H9 (cell line): ENCODE data around the gene OXLD1. TPM values are rescaled to one million over a fixed set of nuclear protein-coding genes. Genes with fewer than 3 reads are reported as not detected.

Source experiments
- DNase-seq: peaks from one replicate; pipeline ENCODE4 v3.0.0-alpha.2; 2017
- H2AFZ ChIP-seq: one replicate; pipeline ENCODE4 v1.6.1; 2013; ENCODE audit warnings: mild to moderate bottlenecking, low read length, control low read depth, moderate library complexity
- H2AK5ac ChIP-seq: 2 replicates; pipeline ENCODE4 v1.6.1; 2013; ENCODE audit warnings: low read length, control low read depth, mixed read lengths; ENCODE audit not compliant: insufficient read length
- H2BK120ac ChIP-seq: one replicate; pipeline ENCODE4 v1.6.1; 2013; ENCODE audit warnings: low read depth, mild to moderate bottlenecking, low read length, control low read depth, inconsistent platforms; ENCODE audit not compliant: poor library complexity, severe bottlenecking
- H2BK12ac ChIP-seq: 2 replicates; pipeline ENCODE4 v1.6.1; 2013; ENCODE audit warnings: low read length, control low read depth, mixed read lengths, low read depth; ENCODE audit not compliant: insufficient read length
- H2BK15ac ChIP-seq: 2 replicates; pipeline ENCODE4 v1.6.1; 2013; ENCODE audit warnings: low read depth, low read length, control low read depth
- H2BK20ac ChIP-seq: one replicate; pipeline ENCODE4 v1.6.1; 2013; ENCODE audit warnings: low read depth, mild to moderate bottlenecking, low read length, control low read depth, inconsistent platforms; ENCODE audit not compliant: poor library complexity, severe bottlenecking
- H2BK5ac ChIP-seq: 2 replicates; pipeline ENCODE4 v1.6.1; 2013; ENCODE audit warnings: low read length, control low read depth, mixed read lengths; ENCODE audit not compliant: insufficient read length
- H3K14ac ChIP-seq: 2 replicates; pipeline ENCODE4 v1.6.1; 2013; ENCODE audit warnings: low read length, control low read depth; ENCODE audit not compliant: insufficient read depth
- H3K18ac ChIP-seq: 2 replicates; pipeline ENCODE4 v1.6.1; 2013; ENCODE audit warnings: low read depth, mild to moderate bottlenecking, mixed read lengths, low read length, control low read depth; ENCODE audit not compliant: insufficient read length
- H3K23ac ChIP-seq: 2 replicates; pipeline ENCODE4 v1.6.1; 2013; ENCODE audit warnings: low read length, control low read depth, mixed read lengths, low read depth; ENCODE audit not compliant: insufficient read length
- H3K23me2 ChIP-seq: 2 replicates; pipeline ENCODE4 v1.6.1; 2013; ENCODE audit warnings: low read depth, mild to moderate bottlenecking, mixed read lengths, low read length, control low read depth; ENCODE audit not compliant: insufficient read length, poor library complexity, severe bottlenecking
- H3K27ac ChIP-seq: 2 replicates; pipeline ENCODE4 v1.5.1; 2013; ENCODE audit warnings: low read length, control low read depth, mixed read lengths, low read depth; ENCODE audit not compliant: insufficient read length
- H3K27me3 ChIP-seq: 2 replicates; pipeline ENCODE4 v1.6.1; 2013; ENCODE audit warnings: low read length, control low read depth, inconsistent platforms; ENCODE audit not compliant: insufficient read depth
- H3K4ac ChIP-seq: 2 replicates; pipeline ENCODE4 v1.6.1; 2013; ENCODE audit warnings: low read depth, mild to moderate bottlenecking, control low read depth, inconsistent platforms, low read length, moderate library complexity
- H3K4me1 ChIP-seq: 2 replicates; pipeline ENCODE4 v1.6.1; 2013; ENCODE audit warnings: low read length, control low read depth, inconsistent platforms; ENCODE audit not compliant: insufficient read depth
- H3K4me2 ChIP-seq: 2 replicates; pipeline ENCODE4 v1.6.1; 2013; ENCODE audit warnings: low read length, control low read depth, mixed read lengths; ENCODE audit not compliant: insufficient read length, insufficient read depth
- H3K56ac ChIP-seq: 2 replicates; pipeline ENCODE4 v1.6.1; 2013; ENCODE audit warnings: low read depth, mild to moderate bottlenecking, mixed read lengths, low read length, control low read depth; ENCODE audit not compliant: insufficient read length
- H3K79me1 ChIP-seq: 2 replicates; pipeline ENCODE4 v1.6.1; 2013; ENCODE audit warnings: low read depth, mild to moderate bottlenecking, moderate library complexity, low read length, control low read depth, inconsistent platforms; ENCODE audit not compliant: insufficient read depth, poor library complexity, severe bottlenecking
- H3K79me2 ChIP-seq: 2 replicates; pipeline ENCODE4 v1.6.1; 2013; ENCODE audit warnings: low read length, control low read depth, inconsistent platforms; ENCODE audit not compliant: insufficient read depth
- H3K9ac ChIP-seq: 2 replicates; pipeline ENCODE4 v1.6.1; 2013; ENCODE audit warnings: low read length, control low read depth, mixed read lengths; ENCODE audit not compliant: insufficient read length; ENCODE audit errors: extremely low read depth
- H3K9me3 ChIP-seq: one replicate; pipeline ENCODE4 v1.6.1; 2013; ENCODE audit warnings: low read depth, low read length, inconsistent platforms; ENCODE audit not compliant: control insufficient read depth
- H3T11ph ChIP-seq: one replicate; pipeline ENCODE4 v1.6.1; 2013; ENCODE audit warnings: mild to moderate bottlenecking, low read length, control low read depth, inconsistent platforms
- H4K20me1 ChIP-seq: one replicate; pipeline ENCODE4 v1.6.1; 2013; ENCODE audit not compliant: control insufficient read depth, insufficient read length, insufficient read depth
- H4K5ac ChIP-seq: 2 replicates; pipeline ENCODE4 v1.6.1; 2013; ENCODE audit warnings: low read depth, mild to moderate bottlenecking, mixed read lengths, low read length, control low read depth; ENCODE audit not compliant: insufficient read length
- H4K8ac ChIP-seq: replicated peaks from 2 replicates; pipeline ENCODE4 v1.6.1; 2013; ENCODE audit warnings: low read length, control low read depth, mixed read lengths, low read depth; ENCODE audit not compliant: insufficient read length
- H4K91ac ChIP-seq: 2 replicates; pipeline ENCODE4 v1.6.1; 2013; ENCODE audit warnings: low read depth, mild to moderate bottlenecking, moderate library complexity, mixed read lengths, low read length, control low read depth; ENCODE audit not compliant: insufficient read length
- H3K27ac Mint-ChIP-seq, 3 experiments: 2 replicates in 2 of 3; 3 replicates in 1 of 3; pipeline ENCODE4 v1.8.0; 2020 to 2021; ENCODE audit warnings: mixed read lengths in 3 of 3, mild to moderate bottlenecking in 1 of 3, moderate library complexity in 1 of 3
- H3K27me3 Mint-ChIP-seq: 2 replicates; pipeline ENCODE4 v1.8.0; 2021; ENCODE audit warnings: low read depth, mild to moderate bottlenecking, moderate library complexity, mixed read lengths
- H3K36me3 Mint-ChIP-seq, 3 experiments: 2 replicates in 2 of 3; 3 replicates in 1 of 3; pipeline ENCODE4 v1.8.0; 2020 to 2021; ENCODE audit warnings: low read depth in 3 of 3, mixed read lengths in 3 of 3; ENCODE audit not compliant: insufficient read depth in 1 of 3
- H3K4me1 Mint-ChIP-seq, 2 experiments: 2 replicates each; pipeline ENCODE4 v1.8.0; 2020; ENCODE audit warnings: mixed read lengths in 2 of 2
- H3K4me3 Mint-ChIP-seq, 2 experiments: 2 replicates in 1 of 2; 3 replicates in 1 of 2; pipeline ENCODE4 v1.8.0; 2020 to 2021; ENCODE audit warnings: mild to moderate bottlenecking in 2 of 2, mixed read lengths in 2 of 2, moderate library complexity in 1 of 2
- H3K9me3 Mint-ChIP-seq, 2 experiments: 2 replicates in 1 of 2; 3 replicates in 1 of 2; pipeline ENCODE4 v1.8.0; 2020; ENCODE audit warnings: mild to moderate bottlenecking in 2 of 2, mixed read lengths in 2 of 2, moderate library complexity in 1 of 2
- WGBS: extraction: QIAGEN DNeasy Blood & Tissue Kit; methylation state at CpG from one replicate; pipeline ENCODE4 v1.1.7; 2013; ENCODE audit warnings: missing lambda C conversion rate, low lambda C conversion rate, mixed read lengths; ENCODE audit not compliant: insufficient read length; ENCODE audit errors: extremely low coverage; 5-methylcytosine and 5-hydroxymethylcytosine counted together
- total RNA-seq: library from RNA; stranded (reverse); gene quantifications from 2 replicates; pipeline ENCODE4 v1.2.1, GENCODE V29; 2021
- TF ChIP-seq, protein P1 (sequence below): fragments of 200-600 bp; sonication (generic); conservative IDR thresholded peaks from 3 replicates; pipeline ENCODE4 v1.8.0; 2021; ENCODE audit warnings: antibody characterized with exemption, mild to moderate bottlenecking

OXLD1 gene
- total RNA-seq, 1 experiment from 2014 or later: 25.0 TPM

DNA sequence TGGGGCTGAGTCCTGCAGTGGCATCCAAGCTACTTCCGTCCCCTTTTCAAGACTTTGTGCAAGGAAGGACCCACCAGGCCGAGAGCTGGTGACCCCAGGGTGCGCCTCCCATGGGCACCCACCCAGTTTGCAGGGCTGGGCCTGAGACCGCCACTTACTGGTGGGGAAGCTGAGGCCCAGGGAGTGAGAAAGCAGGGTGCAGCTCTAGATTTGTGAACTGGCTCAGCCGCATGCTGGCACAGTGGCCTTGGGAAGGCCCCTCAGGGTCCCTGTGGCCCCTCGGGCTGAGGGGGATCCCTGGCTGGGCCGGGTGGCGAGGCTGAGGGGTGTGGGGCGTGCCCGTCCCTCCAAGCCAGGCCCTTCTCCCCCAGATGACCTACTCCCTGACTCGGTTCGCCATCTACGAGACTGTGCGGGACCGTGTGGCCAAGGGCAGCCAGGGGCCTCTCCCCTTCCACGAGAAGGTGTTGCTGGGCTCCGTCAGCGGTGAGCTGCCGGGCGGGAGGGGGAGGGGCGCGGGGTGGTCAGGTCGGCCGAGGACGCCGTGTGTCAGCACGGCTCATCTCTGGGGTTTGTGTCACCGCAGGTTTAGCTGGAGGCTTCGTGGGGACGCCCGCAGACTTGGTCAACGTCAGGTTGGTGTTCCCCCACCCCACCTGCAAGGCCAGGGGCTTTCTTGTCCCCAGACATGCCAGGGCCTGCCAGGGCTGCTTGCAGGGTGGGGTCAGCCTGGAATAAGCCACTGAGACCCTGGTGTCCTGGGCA lies 48.9 kb upstream of the OXLD1 start:
- Mint-ChIP-seq H3K27me3 (no peaks in the 10 kb centered on the region; the same call in 1 of the 2 replicates), H3K4me3 (no peak overlapping the region), H3K9me3 (no peaks in the 10 kb centered on the region; a peak in 1 of 5 replicates), H3K4me1 (peaks cover 16 to 18% of the 10 kb centered on the region in 2 experiments), H3K27ac (no peak overlapping the region; a peak in 1 of 7 replicates), H3K36me3 (peaks cover 6 to 19% (median 14%) of the 10 kb centered on the region in 3 experiments)
- H3K9me3 ChIP-seq: no peaks in the 10 kb centered on the region
- no peaks in the 10 kb centered on the region for H3K79me1 ChIP-seq
- no peaks in the 10 kb centered on the region for H4K20me1 ChIP-seq
- H2BK20ac ChIP-seq: no peak overlapping the region
- no CpG with 5 or more reads among the region's 32 CpGs for WGBS
- no peak for DNase-seq
- no peak overlapping the region for H2BK15ac ChIP-seq
- no peak overlapping the region for H4K91ac ChIP-seq
- H2BK12ac ChIP-seq: no peak overlapping the region
- H3K27ac ChIP-seq: no peak overlapping the region
- no peak overlapping the region for H4K8ac ChIP-seq
- no peaks in the 10 kb centered on the region for H3K27me3 ChIP-seq
- peaks cover 19% of the 10 kb centered on the region for H3K23me2 ChIP-seq
- no peak overlapping the region for H3T11ph ChIP-seq
- TF ChIP-seq, protein P1, sequence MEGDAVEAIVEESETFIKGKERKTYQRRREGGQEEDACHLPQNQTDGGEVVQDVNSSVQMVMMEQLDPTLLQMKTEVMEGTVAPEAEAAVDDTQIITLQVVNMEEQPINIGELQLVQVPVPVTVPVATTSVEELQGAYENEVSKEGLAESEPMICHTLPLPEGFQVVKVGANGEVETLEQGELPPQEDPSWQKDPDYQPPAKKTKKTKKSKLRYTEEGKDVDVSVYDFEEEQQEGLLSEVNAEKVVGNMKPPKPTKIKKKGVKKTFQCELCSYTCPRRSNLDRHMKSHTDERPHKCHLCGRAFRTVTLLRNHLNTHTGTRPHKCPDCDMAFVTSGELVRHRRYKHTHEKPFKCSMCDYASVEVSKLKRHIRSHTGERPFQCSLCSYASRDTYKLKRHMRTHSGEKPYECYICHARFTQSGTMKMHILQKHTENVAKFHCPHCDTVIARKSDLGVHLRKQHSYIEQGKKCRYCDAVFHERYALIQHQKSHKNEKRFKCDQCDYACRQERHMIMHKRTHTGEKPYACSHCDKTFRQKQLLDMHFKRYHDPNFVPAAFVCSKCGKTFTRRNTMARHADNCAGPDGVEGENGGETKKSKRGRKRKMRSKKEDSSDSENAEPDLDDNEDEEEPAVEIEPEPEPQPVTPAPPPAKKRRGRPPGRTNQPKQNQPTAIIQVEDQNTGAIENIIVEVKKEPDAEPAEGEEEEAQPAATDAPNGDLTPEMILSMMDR: no peak
- no peak overlapping the region for H3K14ac ChIP-seq
- H3K18ac ChIP-seq: no peak overlapping the region
- H3K4me1 ChIP-seq: no peaks in the 10 kb centered on the region; the same call in 1 of the 2 replicates
- H2BK5ac ChIP-seq: no peak overlapping the region
- H3K79me2 ChIP-seq: no peaks in the 10 kb centered on the region; the same call in 1 of the 2 replicates
- H3K23ac ChIP-seq: no peak overlapping the region
- no peak overlapping the region for H3K4me2 ChIP-seq
- H2AK5ac ChIP-seq: no peak overlapping the region
- no peak overlapping the region for H3K56ac ChIP-seq
- no peak overlapping the region for H4K5ac ChIP-seq
- H2BK120ac ChIP-seq: no peak overlapping the region
- H2AFZ ChIP-seq: no peak overlapping the region
- no peak overlapping the region for H3K4ac ChIP-seq
- H3K9ac ChIP-seq: no peak overlapping the region
